GM12878 (cell line): ENCODE measurements around the gene POLR1F. TPM values are rescaled to one million over a fixed set of nuclear protein-coding genes. Genes with fewer than 3 reads are reported as not detected.

Source experiments
- BACH1 ChIP-seq: fragments of 450-650 bp; IDR thresholded peaks from 2 replicates; pipeline ENCODE4 v1.6.1; 2017; ENCODE audit warnings: mild to moderate bottlenecking, borderline replicate concordance
- CBX5 ChIP-seq: sonication (generic); IDR thresholded peaks from 2 replicates; pipeline ENCODE4 v1.6.1; 2016; ENCODE audit warnings: low read depth, moderate library complexity, mild to moderate bottlenecking, inconsistent platforms
- IKZF1 ChIP-seq: fragments of 450-650 bp; conservative IDR thresholded peaks from 2 replicates; pipeline ENCODE4 v1.6.1; 2017; ENCODE audit warnings: antibody characterized with exemption, mild to moderate bottlenecking
- LARP7 ChIP-seq: fragments of 450-650 bp; IDR thresholded peaks from 2 replicates; pipeline ENCODE4 v1.6.1; 2017; ENCODE audit warnings: mild to moderate bottlenecking
- MXI1 ChIP-seq: fragments of 150-350 bp; IDR thresholded peaks from 2 replicates; pipeline ENCODE4 v1.6.1; 2011; ENCODE audit warnings: low read depth, mild to moderate bottlenecking, inconsistent platforms, low read length, improper control_type of control experiment
- MYC ChIP-seq: IDR thresholded peaks from 2 replicates; pipeline ENCODE4 v1.6.1; 2011; ENCODE audit warnings: mild to moderate bottlenecking, low read length, moderate library complexity, inconsistent platforms; ENCODE audit not compliant: insufficient read depth, insufficient replicate concordance, insufficient read length, severe bottlenecking
- PML ChIP-seq: IDR thresholded peaks from 2 replicates; pipeline ENCODE4 v1.6.1; 2012; ENCODE audit warnings: low read length, inconsistent platforms
- POLR2A ChIP-seq: IDR thresholded peaks from 2 replicates; pipeline ENCODE4 v1.6.1; 2011; ENCODE audit warnings: low read depth, mild to moderate bottlenecking, low read length
- POLR2AphosphoS2 ChIP-seq: IDR thresholded peaks from 2 replicates; pipeline ENCODE4 v1.6.1; 2011; ENCODE audit warnings: low read depth, mild to moderate bottlenecking, low read length, improper control_type of control experiment, moderate library complexity
- POLR2AphosphoS5 ChIP-seq: IDR thresholded peaks from 2 replicates; pipeline ENCODE4 v1.6.1; 2011; ENCODE audit warnings: mild to moderate bottlenecking, low read length, inconsistent platforms
- RELA ChIP-seq: fragments of 450-650 bp; IDR thresholded peaks from 2 replicates; pipeline ENCODE4 v1.8.0; 2014; ENCODE audit warnings: borderline replicate concordance; ENCODE audit not compliant: partially characterized antibody
- SMC3 ChIP-seq: IDR thresholded peaks from 2 replicates; pipeline ENCODE4 v1.6.1; 2011; ENCODE audit warnings: low read length, improper control_type of control experiment, borderline replicate concordance
- STAT3 ChIP-seq: IDR thresholded peaks from 2 replicates; pipeline ENCODE4 v1.6.1; 2011; ENCODE audit warnings: low read depth, low read length, improper control_type of control experiment
- TBL1XR1 ChIP-seq: IDR thresholded peaks from 2 replicates; pipeline ENCODE4 v1.6.1; 2012; ENCODE audit warnings: low read depth, low read length, improper control_type of control experiment
- TCF7 ChIP-seq: IDR thresholded peaks from 2 replicates; pipeline ENCODE4 v1.6.1; 2014; ENCODE audit warnings: antibody characterized with exemption, borderline replicate concordance
- ZZZ3 ChIP-seq: IDR thresholded peaks from 2 replicates; pipeline ENCODE4 v1.6.1; 2011; ENCODE audit warnings: low read depth; ENCODE audit not compliant: control insufficient read depth, insufficient read length
- polyA plus RNA-seq, 11 experiments: library from polyadenylated mRNA; depleted of rRNA in 4 of 11; unstranded in 6 of 11; stranded (reverse) in 5 of 11; fragments of >200 nt; fragmentation: Nextera tagmentation in 4 of 11; fragmentation: Illumina TruSeq in 1 of 11; extraction: Ambion mirVana in 4 of 11; extraction: Trizol in 1 of 11; gene quantifications; 1 replicate in 1 of 11; 2 replicates in 10 of 11; pipeline versions ENCODE4 v1.2.1 to v1.2.3, GENCODE V29; 2011 to 2016; ENCODE audit warnings: inconsistent platforms in 2 of 11, missing spikeins in 2 of 11, low read depth in 1 of 11
- total RNA-seq, 4 experiments: library from RNA; depleted of rRNA in 3 of 4; stranded (reverse); fragments of >200 nt in 3 of 4; fragmentation: Illumina TruSeq in 1 of 4; extraction: Trizol in 1 of 4; gene quantifications; 2 replicates each; pipeline versions ENCODE4 v1.2.1 to v1.2.3, GENCODE V29; 2013 to 2021
- TF ChIP-seq, protein P1 (sequence below), 3 experiments: IDR thresholded peaks in 2 of 3; conservative IDR thresholded peaks in 1 of 3; 2 replicates each; pipeline ENCODE4 v1.5.1; 2011; ENCODE audit warnings: low read depth in 3 of 3, low read length in 3 of 3, mild to moderate bottlenecking in 3 of 3, control low read depth in 2 of 3, moderate library complexity in 2 of 3, inconsistent platforms in 1 of 3, mixed read lengths in 1 of 3; ENCODE audit not compliant: control insufficient read depth in 2 of 3, insufficient read depth in 1 of 3; ENCODE audit errors: extremely low read depth in 1 of 3
- TF ChIP-seq, protein P2 (sequence below): fragments of 450-650 bp; conservative IDR thresholded peaks from 2 replicates; pipeline ENCODE4 v1.6.1; 2017; ENCODE audit warnings: mild to moderate bottlenecking, moderate library complexity
- TF ChIP-seq, protein P3 (sequence below): fragments of 450-650 bp; IDR thresholded peaks from 2 replicates; pipeline ENCODE4 v1.6.1; 2017; ENCODE audit warnings: low read depth, mild to moderate bottlenecking, moderate library complexity
- TF ChIP-seq, protein P4 (sequence below): IDR thresholded peaks from 2 replicates; pipeline ENCODE4 v1.6.1; 2012; ENCODE audit warnings: mild to moderate bottlenecking, low read depth, low read length

Gene POLR1F
- total and polyA plus RNA-seq, 10 of the 15 experiments (the other 5 are each of a cell fraction or from before 2014, with no cell fraction given), result 16.9 to 129 (median 29.7) TPM

DNA sequence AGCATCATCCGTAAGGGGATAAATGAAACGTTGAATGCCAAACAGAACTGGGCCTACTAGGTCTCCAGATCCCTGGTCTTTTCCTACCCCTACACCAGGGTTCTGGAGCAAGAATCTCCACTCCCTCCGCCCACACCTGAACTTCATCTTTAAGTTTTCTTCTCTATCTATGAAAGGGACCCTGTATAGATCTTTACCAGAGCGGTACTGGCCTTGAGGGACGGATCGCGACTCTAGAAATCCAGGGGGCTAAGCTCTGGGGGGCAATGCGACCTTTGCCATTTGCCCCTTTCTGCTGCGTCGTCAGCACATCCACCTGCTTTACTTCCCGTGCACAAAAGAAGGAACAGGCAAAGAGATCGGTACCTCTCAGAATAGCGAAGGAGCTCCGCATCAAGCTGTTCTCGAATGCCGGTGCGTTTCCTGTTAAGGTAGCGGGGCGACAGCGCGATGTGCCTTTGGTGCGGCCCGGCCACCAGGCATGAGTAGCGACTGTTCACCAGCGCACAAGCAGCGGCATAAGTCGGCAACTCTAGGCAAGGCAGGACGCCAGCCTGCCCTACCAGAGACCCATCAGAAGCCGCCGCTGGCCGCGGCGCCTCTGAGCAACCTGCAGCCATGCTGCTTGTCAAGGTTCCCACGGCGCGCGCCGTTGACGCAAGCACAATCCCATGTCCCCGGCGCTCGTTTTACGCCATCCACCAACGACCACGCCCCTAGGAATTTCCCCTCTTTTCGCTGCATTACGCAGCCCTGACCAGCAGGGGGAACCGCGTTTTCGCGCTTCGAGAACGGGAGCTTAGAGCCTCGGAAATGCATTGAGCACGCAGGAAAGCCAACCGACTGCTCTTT, at the start of gene POLR1F (continued):
- TF ChIP-seq POLR2AphosphoS2 (peak; percentile 52; the same call in 1 of the 2 replicates), TCF7 (peak; percentile 32; the same call in 1 of the 2 replicates), POLR2AphosphoS5 (peak; percentile 96), MYC (peak; percentile 79), TBL1XR1 (peak; percentile 78), MXI1 (peak; percentile 99), CBX5 (peak; percentile 64; the same call in 1 of the 2 replicates), POLR2A (peak; percentile 99), IKZF1 (peak; percentile 61), STAT3 (no peak), LARP7 (peak; percentile 88), PML (peak; percentile 93), ZZZ3 (no peak), SMC3 (peak; percentile 42), RELA (peak; percentile 89), BACH1 (0 out of 2 replicates have a peak, but pooled peaks have one; percentile 41)
- TF ChIP-seq, protein P1, sequence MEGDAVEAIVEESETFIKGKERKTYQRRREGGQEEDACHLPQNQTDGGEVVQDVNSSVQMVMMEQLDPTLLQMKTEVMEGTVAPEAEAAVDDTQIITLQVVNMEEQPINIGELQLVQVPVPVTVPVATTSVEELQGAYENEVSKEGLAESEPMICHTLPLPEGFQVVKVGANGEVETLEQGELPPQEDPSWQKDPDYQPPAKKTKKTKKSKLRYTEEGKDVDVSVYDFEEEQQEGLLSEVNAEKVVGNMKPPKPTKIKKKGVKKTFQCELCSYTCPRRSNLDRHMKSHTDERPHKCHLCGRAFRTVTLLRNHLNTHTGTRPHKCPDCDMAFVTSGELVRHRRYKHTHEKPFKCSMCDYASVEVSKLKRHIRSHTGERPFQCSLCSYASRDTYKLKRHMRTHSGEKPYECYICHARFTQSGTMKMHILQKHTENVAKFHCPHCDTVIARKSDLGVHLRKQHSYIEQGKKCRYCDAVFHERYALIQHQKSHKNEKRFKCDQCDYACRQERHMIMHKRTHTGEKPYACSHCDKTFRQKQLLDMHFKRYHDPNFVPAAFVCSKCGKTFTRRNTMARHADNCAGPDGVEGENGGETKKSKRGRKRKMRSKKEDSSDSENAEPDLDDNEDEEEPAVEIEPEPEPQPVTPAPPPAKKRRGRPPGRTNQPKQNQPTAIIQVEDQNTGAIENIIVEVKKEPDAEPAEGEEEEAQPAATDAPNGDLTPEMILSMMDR (IDR thresholded peaks at IDR 0.05 in 2 of 3, conservative IDR thresholded peaks at IDR 0.05 in 1 of 3; ENCODE audit: control insufficient read depth in 2 of 3, extremely low read depth in 1 of 3, insufficient read depth in 1 of 3, low read depth in 3 of 3, low read length in 3 of 3), result peak; percentile 92 to 98 (median 97); a peak in 5 of 6 replicates
- TF ChIP-seq, protein P2, sequence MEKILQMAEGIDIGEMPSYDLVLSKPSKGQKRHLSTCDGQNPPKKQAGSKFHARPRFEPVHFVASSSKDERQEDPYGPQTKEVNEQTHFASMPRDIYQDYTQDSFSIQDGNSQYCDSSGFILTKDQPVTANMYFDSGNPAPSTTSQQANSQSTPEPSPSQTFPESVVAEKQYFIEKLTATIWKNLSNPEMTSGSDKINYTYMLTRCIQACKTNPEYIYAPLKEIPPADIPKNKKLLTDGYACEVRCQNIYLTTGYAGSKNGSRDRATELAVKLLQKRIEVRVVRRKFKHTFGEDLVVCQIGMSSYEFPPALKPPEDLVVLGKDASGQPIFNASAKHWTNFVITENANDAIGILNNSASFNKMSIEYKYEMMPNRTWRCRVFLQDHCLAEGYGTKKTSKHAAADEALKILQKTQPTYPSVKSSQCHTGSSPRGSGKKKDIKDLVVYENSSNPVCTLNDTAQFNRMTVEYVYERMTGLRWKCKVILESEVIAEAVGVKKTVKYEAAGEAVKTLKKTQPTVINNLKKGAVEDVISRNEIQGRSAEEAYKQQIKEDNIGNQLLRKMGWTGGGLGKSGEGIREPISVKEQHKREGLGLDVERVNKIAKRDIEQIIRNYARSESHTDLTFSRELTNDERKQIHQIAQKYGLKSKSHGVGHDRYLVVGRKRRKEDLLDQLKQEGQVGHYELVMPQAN, result peak; percentile 92
- TF ChIP-seq, protein P3, sequence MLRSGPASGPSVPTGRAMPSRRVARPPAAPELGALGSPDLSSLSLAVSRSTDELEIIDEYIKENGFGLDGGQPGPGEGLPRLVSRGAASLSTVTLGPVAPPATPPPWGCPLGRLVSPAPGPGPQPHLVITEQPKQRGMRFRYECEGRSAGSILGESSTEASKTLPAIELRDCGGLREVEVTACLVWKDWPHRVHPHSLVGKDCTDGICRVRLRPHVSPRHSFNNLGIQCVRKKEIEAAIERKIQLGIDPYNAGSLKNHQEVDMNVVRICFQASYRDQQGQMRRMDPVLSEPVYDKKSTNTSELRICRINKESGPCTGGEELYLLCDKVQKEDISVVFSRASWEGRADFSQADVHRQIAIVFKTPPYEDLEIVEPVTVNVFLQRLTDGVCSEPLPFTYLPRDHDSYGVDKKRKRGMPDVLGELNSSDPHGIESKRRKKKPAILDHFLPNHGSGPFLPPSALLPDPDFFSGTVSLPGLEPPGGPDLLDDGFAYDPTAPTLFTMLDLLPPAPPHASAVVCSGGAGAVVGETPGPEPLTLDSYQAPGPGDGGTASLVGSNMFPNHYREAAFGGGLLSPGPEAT, result peak; percentile 99
- TF ChIP-seq, protein P4, sequence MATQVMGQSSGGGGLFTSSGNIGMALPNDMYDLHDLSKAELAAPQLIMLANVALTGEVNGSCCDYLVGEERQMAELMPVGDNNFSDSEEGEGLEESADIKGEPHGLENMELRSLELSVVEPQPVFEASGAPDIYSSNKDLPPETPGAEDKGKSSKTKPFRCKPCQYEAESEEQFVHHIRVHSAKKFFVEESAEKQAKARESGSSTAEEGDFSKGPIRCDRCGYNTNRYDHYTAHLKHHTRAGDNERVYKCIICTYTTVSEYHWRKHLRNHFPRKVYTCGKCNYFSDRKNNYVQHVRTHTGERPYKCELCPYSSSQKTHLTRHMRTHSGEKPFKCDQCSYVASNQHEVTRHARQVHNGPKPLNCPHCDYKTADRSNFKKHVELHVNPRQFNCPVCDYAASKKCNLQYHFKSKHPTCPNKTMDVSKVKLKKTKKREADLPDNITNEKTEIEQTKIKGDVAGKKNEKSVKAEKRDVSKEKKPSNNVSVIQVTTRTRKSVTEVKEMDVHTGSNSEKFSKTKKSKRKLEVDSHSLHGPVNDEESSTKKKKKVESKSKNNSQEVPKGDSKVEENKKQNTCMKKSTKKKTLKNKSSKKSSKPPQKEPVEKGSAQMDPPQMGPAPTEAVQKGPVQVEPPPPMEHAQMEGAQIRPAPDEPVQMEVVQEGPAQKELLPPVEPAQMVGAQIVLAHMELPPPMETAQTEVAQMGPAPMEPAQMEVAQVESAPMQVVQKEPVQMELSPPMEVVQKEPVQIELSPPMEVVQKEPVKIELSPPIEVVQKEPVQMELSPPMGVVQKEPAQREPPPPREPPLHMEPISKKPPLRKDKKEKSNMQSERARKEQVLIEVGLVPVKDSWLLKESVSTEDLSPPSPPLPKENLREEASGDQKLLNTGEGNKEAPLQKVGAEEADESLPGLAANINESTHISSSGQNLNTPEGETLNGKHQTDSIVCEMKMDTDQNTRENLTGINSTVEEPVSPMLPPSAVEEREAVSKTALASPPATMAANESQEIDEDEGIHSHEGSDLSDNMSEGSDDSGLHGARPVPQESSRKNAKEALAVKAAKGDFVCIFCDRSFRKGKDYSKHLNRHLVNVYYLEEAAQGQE, result 0 out of 2 replicates have a peak, but pooled peaks have one; percentile 21
